ENCODE results near the gene SFRP2. TPM values are rescaled to one million over a fixed set of nuclear protein-coding genes. Genes with fewer than 3 reads are reported as not detected.
A peak's percentile ranks its signal among the peaks of the same experiment; 100 is the strongest.

Gene SFRP2
- total RNA-seq, 3 donors from 2014 or later = 6.9 to 60.4 (median 54.1) TPM

GRCh38 chr4:153755186-153755585, 33.7 kb downstream of the SFRP2 start:
- Histone ChIP-seq H3K27ac (no peak overlapping the region), H3K36me3 (no peaks in the 10 kb centered on the region), H3K4me3 (no peak overlapping the region), H3K4me1 (no peaks in the 10 kb centered on the region), H3K27me3 (no peaks in the 10 kb centered on the region), H3K9me3 (no peaks in the 10 kb centered on the region)
- DNase-seq (ENCODE audit: low spot score in 2 of 2) = no peak
- intact Hi-C loops (cut with DNase I; ENCODE audit: low total_unique reads) = loop anchor here (10.0 kb wide), 1 partner anchor 410 kb away; the partner anchor contains the start of gene MND1
- TF ChIP-seq, protein P1, sequence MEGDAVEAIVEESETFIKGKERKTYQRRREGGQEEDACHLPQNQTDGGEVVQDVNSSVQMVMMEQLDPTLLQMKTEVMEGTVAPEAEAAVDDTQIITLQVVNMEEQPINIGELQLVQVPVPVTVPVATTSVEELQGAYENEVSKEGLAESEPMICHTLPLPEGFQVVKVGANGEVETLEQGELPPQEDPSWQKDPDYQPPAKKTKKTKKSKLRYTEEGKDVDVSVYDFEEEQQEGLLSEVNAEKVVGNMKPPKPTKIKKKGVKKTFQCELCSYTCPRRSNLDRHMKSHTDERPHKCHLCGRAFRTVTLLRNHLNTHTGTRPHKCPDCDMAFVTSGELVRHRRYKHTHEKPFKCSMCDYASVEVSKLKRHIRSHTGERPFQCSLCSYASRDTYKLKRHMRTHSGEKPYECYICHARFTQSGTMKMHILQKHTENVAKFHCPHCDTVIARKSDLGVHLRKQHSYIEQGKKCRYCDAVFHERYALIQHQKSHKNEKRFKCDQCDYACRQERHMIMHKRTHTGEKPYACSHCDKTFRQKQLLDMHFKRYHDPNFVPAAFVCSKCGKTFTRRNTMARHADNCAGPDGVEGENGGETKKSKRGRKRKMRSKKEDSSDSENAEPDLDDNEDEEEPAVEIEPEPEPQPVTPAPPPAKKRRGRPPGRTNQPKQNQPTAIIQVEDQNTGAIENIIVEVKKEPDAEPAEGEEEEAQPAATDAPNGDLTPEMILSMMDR (IDR thresholded peaks at IDR 0.05) = no peak
- TF ChIP-seq POLR2A (IDR thresholded peaks at IDR 0.05) (no peak), POLR2AphosphoS5 (IDR thresholded peaks at IDR 0.05) (no peak)

- Histone ChIP-seq H3K36me3 (no peaks in the 10 kb centered on the region), H3K4me3 (no peak overlapping the region), H3K27me3 (no peaks in the 10 kb centered on the region), H3K27ac (no peak overlapping the region), H3K4me1 (peaks cover 0 to 5% of the 10 kb centered on the region in 2 donors), H3K9me3 (no peaks in the 10 kb centered on the region)
- intact Hi-C loops (cut with DNase I; ENCODE audit: low total_unique reads) = loop anchor here (10.0 kb wide), 1 partner anchor 406 kb away; the partner anchor contains the start of gene MND1
- DNase-seq (ENCODE audit: low spot score in 2 of 2) = peak in 1 of 2 donors; percentile 51
- TF ChIP-seq POLR2AphosphoS5 (IDR thresholded peaks at IDR 0.05) = peak in 1 of 3 donors; percentile 12
- no peak for TF ChIP-seq POLR2A (IDR thresholded peaks at IDR 0.05)
- TF ChIP-seq, protein P1 (IDR thresholded peaks at IDR 0.05) = peak; percentile 43 to 65 (median 49)
Observed at GRCh38 chr4:153750197-153750817, 38.6 kb downstream of the SFRP2 start.

- DNase-seq (ENCODE audit: low spot score in 2 of 2) = peak in 1 of 2 donors; percentile 50
Observed at GRCh38 chr4:153748378-153748777, 40.5 kb downstream of the SFRP2 start.

GRCh38 chr4:153747406-153747955, 41.4 kb downstream of the SFRP2 start:
- TF ChIP-seq, protein P1 (IDR thresholded peaks at IDR 0.05) = no peak
- TF ChIP-seq POLR2A (IDR thresholded peaks at IDR 0.05) (no peak), POLR2AphosphoS5 (IDR thresholded peaks at IDR 0.05) (no peak)
- Histone ChIP-seq H3K36me3 (no peaks in the 10 kb centered on the region), H3K4me1 (peaks cover 0 to 5% of the 10 kb centered on the region in 2 donors), H3K27ac (no peak overlapping the region), H3K4me3 (no peak overlapping the region), H3K9me3 (no peaks in the 10 kb centered on the region), H3K27me3 (no peaks in the 10 kb centered on the region)
- DNase-seq (ENCODE audit: low spot score in 2 of 2) = no peak
- intact Hi-C loops (cut with DNase I; ENCODE audit: low total_unique reads) = no loop called here

More at GRCh38 chr4:153748378-153748777, 40.5 kb downstream of the SFRP2 start:
- Histone ChIP-seq H3K4me1 (peaks cover 0 to 5% of the 10 kb centered on the region in 2 donors), H3K9me3 (no peaks in the 10 kb centered on the region), H3K27ac (peak overlapping the region in 1 of 2 donors; percentile 0), H3K4me3 (no peak overlapping the region), H3K27me3 (no peaks in the 10 kb centered on the region), H3K36me3 (no peaks in the 10 kb centered on the region)
- intact Hi-C loops (cut with DNase I; ENCODE audit: low total_unique reads) = no loop called here
- no peak for TF ChIP-seq POLR2AphosphoS5 (IDR thresholded peaks at IDR 0.05)
- TF ChIP-seq, protein P1 (IDR thresholded peaks at IDR 0.05) = no peak
- no peak for TF ChIP-seq POLR2A (IDR thresholded peaks at IDR 0.05)

GRCh38 chr4:153745651-153746050, 43.2 kb downstream of the SFRP2 start:
- Histone ChIP-seq H3K27me3 (no peaks in the 10 kb centered on the region), H3K4me1 (peaks cover 0 to 5% of the 10 kb centered on the region in 2 donors), H3K36me3 (no peaks in the 10 kb centered on the region), H3K9me3 (no peaks in the 10 kb centered on the region), H3K4me3 (no peak overlapping the region), H3K27ac (no peak overlapping the region)
- no peak for DNase-seq (ENCODE audit: low spot score in 2 of 2)
- intact Hi-C loops (cut with DNase I; ENCODE audit: low total_unique reads) = no loop called here
- TF ChIP-seq, protein P1 (IDR thresholded peaks at IDR 0.05) = no peak
- TF ChIP-seq POLR2A (IDR thresholded peaks at IDR 0.05) (no peak), POLR2AphosphoS5 (IDR thresholded peaks at IDR 0.05) (no peak)

Data from breast epithelium (tissue), 4 donors.